DMS53 treated with DMSO at 0.1 percent for 48 hours (cell line): ENCODE results near the gene CD6.
"Not testable (repeated sequence)": the region's sequence is repeated elsewhere in the genome, so short reads cannot be mapped to it uniquely, and the experiment has no call there.

Source experiments
- DNase-seq: peaks from one replicate; lab custom pipeline; 2025; ENCODE audit not compliant: unreplicated experiment; lab: John Stamatoyannopoulos, UW

CD6 gene

DNA sequence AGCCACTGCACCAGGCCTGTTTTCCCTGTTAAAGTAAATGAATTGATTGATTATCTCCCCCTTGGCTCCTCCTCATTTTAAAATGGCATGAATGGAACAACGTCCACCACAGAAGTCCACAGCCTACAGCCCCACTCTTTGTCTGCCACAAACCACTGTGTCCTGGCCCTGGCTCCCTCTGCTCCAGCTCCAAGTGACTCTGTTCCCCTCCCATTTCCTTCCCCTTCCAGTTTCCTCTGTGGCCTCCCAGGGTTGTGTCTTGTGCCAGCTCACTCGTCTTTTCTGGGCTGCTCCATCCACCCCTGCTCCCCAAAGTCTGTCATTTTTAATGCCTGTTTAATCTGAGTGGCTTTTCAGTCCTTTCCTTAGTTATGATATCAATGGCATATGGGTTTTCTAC is 78.4 kb downstream of the CD6 start:
- no peak for DNase-seq

DNA sequence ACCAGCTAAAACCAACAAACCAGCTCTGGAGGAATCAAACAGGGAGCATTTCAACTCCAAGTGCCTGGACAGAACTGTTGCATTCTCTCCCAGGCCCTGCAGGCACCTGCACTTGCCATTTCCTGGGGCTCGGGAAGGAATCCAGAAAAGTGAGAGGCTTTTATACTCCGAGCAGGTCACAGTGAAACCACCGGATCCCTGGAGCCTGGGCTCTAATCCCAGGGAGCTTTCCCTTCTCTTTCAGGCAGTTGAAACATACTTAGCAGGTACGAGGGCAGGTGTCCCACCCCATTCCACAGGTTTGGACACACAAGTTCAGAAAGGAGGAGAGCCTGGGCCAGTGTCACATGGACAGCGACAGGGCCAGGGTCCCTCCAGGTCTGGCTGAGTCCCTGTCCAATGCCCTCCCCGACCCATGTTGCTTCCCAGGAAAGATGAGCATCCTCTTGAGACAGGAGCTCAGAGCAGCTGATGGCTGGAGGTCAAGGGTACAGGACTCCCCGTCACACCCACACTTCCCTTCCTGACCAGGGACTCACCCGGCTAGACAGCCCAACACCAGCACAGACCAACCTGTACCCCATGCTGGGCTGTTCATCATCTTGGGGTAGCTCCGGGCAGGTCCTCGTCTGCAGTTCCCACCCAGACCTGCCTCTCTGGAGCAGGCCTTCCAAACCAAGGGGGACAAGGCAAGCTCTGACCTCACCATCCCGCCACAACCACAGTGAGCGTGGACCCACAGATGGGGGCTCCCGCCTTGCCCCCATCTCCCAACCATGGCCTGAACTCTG is 80.9 kb downstream of the CD6 start:
- no peak for DNase-seq

DNA sequence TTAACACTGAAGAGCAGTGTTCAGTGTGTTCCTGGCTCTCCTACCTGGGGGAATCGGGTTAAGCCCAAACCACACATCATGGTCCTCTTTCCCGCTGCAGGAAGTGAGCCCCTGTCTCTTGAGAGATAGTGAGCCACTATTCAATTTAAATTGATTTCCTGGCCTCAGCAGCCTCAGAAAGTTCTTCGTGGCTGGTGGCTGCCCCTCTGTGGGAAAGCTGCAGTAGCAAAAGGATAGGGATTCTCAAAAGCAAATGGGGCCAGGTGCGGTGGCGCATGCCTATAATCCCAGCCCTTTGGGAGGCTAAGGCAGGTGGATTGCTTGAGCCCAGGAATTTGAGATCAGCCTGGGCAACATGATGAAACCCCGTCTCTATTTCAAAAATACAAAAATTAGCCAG is 81.7 kb downstream of the CD6 start:
- no peak for DNase-seq

DNA sequence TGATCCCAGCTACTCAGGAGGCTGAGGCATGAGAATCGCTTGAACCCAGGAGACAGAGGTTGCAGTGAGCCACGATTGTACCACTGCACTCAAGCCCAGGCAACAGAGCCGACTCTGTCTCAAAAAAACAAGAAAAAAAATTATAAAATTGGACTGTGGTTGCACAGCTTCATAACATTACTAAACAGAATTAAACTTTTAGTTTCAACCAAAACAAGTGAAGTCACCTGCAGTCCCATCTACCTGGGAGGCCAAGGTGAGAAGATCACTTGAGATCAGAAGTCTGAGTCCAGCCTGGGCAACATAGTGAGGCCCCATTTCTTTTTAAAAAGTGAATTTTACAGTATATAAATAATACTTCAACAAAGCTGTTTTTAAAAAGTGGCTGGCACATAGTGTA is 83.0 kb downstream of the CD6 start:
- no peak for DNase-seq

DNA sequence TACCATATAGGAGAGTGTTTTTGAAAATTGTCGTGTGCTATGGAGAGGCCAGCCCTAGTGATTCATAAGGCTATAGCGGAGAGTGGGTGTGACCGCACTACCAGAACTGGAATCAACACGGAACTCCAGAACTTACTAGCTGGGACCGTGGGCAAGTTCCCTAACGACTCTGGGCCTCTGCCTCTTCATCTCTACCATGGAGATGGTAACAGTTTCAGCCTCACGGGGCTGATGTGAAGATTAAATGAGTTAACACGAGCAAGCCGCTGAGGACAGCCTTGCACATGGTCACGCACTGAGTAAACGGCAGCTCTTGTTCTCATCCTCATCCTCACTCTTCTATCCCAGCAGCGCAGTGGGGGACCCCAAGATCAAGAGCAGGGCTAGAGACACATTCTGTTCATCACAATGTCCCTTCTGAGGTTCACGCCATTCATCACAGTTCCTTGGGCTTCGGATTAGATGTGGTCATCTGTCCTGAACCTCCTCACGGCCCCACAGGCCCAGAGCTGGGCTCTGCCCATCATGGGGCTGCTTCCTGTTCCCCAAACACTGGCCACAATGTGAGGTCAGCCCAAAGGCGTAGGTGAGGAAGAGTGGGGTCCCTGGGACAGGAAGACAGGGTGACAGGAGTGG is 83.6 kb downstream of the CD6 start:
- no peak for DNase-seq

DNA sequence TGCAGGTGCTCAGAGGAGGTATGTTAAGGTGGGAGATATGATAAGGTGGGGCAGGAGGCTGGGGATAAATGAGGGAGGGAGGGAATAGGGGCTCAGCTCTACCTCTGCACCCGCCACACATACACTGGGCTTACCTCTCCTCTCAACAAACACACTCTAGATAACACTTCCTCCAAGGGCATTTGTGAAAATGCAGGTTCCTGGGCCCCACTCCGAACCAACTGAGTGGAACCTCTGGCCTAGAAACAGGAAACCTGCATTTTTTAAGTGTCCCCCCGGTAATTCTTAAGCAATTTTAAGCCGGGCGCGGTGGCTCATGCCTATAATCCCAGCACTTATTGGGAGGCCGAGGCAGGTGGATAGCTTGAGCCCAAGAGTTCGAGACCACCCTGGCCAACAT is 84.3 kb downstream of the CD6 start:
- DNase-seq = no peak

DNA sequence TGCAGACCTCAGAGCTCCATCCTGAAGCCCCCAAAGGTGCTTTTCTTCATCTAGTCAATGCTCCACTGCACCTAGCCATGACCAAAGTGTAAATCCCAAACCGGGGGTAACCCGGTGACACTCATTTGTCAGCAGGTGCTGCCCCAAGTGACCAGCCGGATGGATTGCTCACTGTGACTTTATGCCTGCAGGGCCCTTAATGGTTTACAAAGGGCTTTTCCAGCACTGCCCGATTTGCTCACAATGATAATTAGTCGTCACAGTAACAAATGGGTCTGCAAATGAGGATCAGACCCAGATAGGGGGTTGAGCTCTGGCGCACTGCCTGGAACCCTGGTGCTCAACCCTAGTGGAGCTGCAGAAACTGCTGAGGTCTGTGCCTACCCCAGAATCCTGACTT is 85.1 kb downstream of the CD6 start:
- DNase-seq = no peak

DNA sequence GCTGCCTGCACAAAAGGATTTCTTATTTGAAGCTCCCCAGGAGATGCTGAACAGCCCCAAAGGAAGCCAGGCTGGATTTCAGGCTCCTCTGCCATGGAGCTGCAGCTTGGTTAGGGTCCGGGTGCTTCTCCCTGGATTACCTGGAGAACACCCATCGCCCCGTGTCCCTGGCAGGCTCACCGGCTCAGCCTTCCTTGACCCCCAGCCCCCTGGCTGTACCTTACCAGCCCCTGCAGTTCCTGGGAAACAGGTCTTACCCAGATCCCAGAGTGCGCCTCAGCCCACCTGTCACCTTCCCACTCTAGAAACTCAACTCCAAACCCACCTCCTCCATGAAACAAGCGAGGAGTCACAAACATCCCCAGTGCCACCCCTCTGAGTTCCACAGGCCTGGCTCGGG is 85.5 kb downstream of the CD6 start:
- DNase-seq = no peak

DNA sequence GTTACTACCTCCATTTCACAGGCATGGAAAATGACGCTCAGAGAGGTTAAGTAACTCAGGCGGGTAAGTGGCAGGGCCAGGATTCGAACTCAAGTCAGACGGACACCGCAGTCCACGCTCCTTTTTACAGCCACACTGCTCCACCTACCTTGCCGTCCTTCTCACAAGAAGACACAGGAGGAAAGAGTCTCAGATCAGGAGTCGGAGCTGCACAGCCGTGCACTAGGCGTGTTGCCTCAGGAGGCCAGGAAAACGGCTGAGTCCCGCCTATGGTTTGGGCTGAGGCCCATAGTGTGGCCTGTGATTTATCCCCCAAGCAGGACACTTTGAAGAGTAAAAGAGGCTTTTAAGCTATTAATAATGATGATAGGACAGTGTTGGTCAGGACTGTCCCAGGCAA is 86.1 kb downstream of the CD6 start:
- DNase-seq = no peak

DNA sequence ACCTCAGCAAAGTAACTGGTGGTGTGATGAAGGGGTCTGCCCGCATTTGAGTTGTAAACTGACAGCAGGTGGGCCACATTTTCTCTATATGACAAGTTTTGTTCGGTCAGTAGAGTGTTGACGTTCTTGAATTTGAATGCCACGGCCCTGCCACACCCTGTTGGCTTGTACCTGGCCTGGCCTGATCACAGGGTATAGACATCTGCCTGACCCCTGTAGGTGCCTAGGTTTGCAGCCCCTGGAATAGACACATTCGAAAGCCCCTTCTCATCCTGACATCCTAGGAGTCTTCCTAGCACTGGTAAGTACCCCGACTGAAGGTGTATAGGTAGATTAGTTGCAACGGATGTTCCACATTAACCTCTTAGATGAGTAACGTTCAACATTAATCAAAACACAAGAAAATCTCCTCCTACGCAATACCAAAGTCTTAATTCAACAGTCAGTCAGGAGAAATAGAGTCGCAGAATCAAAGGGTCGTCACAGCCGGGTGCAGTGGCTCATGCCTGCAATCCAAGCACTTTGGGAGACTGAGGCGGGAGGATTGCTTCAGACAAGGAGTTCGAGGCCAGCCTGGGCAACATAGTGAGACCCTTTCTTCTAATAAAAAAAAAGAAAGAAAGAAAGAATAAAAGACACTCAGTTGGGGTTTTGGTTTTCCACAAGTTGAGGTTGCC is 87.2 kb downstream of the CD6 start:
- no peak for DNase-seq

DNA sequence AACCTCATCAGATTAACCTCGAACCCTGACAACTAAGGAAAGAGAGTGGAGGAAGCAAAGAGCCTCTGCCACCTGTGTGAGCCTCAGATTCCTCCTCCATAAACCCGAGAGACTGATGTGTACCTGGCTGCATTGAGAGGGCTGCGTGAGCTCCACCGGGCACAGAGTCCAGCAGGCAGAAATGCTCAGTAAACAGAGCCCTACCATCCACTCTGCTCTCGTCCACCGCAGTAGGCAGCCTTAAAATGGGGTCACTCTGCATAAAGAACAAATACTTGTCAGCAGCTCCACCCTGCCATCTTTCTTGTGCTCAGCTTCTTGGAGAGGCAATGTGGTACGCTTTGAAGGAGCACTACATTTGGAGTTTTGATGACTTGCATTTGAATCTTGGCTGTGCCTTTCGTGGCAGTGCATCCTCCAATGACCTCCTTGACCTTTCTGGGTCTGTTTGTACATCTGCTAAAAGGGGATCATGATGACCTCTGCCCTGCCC is 87.8 kb downstream of the CD6 start:
- DNase-seq = no peak

DNA sequence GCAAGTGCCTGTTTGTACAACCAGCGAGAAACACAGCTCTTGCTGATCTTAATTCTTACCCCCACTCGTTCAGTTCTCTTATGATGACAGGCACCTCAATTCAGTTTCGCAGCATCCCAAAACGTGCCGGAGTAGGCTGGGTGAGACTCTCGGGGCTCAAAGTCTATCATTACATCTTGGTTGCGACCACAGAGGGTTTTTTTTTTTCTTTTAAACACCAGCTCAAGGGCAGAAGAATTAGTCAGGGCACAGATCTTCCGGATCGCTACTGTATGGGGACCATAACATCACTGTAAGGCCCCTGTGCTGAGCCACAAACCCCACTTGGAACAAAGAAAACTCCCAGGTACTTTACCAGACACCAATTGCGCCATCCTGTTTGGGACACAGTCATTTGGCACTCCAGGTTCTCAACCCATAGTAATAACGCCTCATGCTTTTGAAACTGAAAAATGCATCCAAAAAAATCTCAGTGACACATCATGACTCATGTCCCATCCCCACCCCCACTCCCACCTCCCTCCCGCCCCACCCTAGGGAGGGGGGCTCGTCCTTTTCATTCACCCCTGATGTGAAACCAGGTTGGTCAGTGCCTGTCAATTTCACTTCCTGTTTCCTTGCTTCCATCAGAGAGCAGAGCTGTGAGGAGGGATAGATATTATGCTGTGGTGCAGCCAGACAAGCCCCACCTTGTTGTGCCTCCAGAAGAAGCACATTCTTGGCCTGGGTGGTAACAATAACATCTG is 89.8 kb downstream of the CD6 start:
- DNase-seq = no peak

DNA sequence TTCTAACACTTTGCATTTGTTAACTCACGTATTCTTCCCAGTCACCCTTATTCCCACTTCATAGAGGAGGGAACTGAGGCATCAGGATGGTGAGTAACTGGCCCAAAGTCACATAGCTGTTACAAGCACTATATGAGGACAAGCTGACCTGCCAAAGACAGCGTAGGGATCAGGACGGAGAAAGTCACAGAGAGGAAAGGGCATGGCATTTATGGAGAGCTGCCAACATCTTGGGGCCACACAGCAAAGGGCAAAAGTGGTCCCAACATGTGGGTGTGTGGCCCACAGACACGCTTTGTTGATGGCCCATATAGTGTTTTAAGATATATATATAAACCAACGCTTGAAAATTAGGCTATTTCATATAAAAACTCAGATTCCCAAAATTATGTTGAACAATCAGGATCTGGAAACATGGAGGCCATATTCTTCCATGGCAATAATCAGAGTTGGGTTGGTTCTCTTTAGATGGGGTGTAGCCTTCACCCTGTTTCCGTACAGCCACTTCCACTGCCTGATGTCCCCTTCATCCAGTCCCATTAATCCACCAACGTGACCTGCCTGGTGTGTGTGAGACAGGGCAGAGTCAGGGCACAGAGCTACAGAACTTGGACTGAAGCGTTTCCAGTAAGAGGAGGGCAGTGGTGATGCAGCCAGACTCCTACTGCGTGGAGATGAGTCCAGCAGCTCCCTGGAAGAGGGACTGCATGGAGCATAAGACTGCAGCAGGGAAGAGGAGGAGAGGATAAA is 90.9 kb downstream of the CD6 start:
- no peak for DNase-seq

DNA sequence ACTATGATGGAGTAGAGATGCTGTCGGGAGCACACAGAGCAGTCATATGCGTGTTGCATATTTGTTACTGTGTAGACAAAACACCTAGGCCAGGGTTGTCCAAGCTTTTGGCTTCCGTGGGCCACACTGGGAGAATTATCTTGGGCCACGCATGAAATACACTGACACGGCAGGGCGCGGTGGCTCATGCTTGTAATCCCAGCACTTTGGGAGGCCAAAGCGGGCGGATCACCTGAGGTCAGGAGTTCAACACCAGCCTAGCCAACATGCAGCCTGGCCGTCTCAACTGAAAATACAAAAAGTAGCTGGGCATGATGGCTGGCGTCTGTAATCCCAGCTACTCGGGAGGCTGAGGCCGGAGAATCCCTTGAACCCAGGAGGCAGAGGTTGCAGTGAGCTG is 93.8 kb downstream of the CD6 start:
- DNase-seq = not testable (repeated sequence)

DNA sequence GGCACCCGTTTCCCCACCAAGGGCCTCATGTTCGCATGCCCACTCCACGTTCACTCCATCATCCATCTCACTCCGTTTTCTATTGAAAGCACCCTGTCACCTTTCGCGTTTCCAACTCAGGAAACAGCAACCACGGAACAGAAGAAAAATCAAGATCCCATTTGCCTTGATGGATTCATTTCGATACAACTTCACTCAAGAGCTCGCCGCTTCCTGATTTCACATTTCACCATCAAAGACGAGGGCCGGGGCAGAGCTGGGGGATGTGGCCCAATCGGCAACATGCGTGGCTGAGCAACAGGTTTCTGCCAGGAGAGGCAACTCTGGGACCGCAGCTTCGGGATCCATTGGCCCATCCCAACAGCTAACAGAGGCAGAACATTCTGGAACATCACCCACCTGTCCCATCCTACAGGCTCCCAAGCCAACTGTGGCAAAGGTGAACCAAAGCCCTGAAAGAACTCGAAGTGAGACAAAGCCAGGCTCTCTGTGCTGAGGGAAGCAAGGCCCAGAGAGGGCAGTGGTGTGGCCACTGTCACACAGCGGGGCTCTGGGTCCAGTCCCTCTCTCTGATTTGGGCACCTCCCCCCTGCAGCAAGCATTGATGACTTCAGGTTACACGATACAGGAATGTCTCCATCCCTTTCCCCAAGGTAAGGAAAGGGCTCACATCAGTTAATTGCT is 94.6 kb downstream of the CD6 start:
- no peak for DNase-seq

DNA sequence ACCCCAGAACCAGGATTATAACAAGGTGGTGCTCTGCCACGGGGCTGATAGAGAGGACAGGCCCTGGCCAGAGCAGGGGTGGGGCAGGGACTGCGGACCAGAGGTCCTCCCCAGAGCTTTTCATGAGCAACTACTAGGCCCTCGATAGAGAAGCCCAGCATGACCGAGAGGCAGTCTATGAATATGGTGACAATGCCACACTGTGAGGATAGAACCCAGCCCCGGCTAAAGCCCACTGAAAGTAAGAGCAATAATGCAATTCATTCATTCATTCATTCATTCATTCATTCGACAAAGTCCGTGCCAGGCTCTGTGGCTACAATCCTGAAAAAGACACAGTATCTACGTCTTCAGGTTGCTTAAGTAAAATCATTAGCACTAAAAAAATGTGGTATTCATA is 95.2 kb downstream of the CD6 start:
- no peak for DNase-seq

DNA sequence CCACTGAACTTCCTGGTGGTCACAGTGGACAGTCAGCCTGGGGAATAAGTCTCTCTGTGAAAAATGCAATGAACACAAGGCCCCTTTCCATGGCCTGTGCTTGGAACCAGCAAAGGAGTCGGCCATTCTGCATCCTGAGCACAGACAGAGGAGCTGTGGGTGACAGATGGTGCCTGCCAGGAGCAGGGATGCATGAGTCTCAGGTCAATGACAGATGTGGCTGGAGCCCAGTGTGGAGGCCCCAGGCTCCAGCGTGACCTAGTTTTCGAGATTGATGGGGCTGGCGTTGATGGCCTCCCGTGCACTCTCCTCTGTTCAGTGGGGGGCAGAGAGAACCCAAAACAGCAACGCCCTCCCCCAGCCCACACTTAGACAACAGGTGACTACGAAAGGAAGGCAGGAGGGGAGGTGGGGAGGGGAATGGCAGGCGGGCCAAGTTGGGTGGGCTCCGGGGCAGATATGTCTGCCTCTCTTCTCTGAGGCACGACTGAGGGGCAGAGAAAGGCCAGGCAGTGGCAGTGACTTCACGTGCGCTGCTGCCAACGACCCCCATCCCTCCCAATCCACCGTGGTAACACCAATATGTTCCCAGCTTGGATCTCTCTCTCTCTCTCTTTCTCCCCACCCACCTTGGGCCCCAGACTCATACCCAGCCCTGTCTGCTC is 96.4 kb downstream of the CD6 start:
- DNase-seq = no peak

DNA sequence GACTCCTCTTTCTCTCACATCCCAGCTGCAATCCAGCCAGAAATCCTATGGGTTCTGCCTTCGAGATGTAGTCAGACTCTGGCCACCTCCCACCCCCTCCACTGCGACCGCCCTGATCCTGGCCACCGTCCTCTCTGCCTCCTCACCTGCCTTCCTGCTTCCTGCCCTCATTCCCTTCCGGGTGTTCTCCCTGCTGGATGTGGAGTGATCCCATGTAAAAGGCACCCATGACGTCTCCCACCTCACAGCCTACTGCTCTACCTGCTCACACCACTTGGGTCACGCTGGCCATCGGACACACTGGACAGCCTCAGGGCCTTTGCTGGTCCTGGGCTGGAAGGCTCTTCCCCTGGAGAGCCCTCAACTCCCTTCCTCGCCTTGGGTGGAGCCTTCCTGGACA is 97.1 kb downstream of the CD6 start:
- no peak for DNase-seq

DNA sequence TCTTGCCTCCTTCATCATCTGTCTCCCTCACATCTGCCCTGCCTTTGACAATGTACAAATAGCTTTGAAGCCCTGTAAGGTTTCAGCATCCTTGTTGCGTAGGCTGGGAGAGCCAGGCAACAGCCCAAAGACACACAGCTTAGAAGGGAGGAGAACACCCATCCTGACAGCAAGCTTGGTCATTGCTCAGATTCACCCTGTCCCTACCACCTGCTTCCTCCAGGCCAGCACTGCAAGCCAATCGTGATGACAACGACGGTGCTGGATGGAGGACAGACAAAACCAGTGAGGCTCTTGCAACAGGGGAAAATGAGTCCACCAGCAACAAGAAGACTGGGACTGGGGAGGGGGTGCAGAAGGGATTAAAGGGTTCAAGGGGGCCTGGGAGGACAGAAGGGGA is 97.9 kb downstream of the CD6 start:
- DNase-seq = no peak
